SJCRH30 (cell line): ENCODE data around the gene MORN2. TPM values are rescaled to one million over a fixed set of nuclear protein-coding genes. Genes with fewer than 3 reads are reported as not detected.

Experiments used
- DNase-seq, 2 experiments: peaks; one replicate each; pipeline ENCODE4 v3.0.0-alpha.2; 2015 to 2020
- H3K27ac ChIP-seq: fragments of 250-450 bp; sonication (Bioruptor Pico); 2 replicates; pipeline ENCODE4 v1.5.1; 2020; ENCODE audit warnings: mild to moderate bottlenecking, moderate library complexity
- H3K27me3 ChIP-seq: fragments of 250-450 bp; sonication (Bioruptor Pico); 2 replicates; pipeline ENCODE4 v1.5.1; 2020; ENCODE audit warnings: mild to moderate bottlenecking, moderate library complexity
- H3K36me3 ChIP-seq: fragments of 250-450 bp; sonication (Bioruptor Pico); 2 replicates; pipeline ENCODE4 v1.5.1; 2020; ENCODE audit warnings: mild to moderate bottlenecking, moderate library complexity
- H3K4me1 ChIP-seq: fragments of 250-450 bp; sonication (Bioruptor Pico); 2 replicates; pipeline ENCODE4 v1.5.1; 2020; ENCODE audit warnings: mild to moderate bottlenecking, moderate library complexity
- H3K4me3 ChIP-seq: fragments of 250-450 bp; sonication (Bioruptor Pico); 2 replicates; pipeline ENCODE4 v1.5.1; 2020; ENCODE audit warnings: mild to moderate bottlenecking, moderate library complexity
- H3K9me3 ChIP-seq: fragments of 250-450 bp; sonication (Bioruptor Pico); replicated peaks from 2 replicates; pipeline ENCODE4 v1.5.1; 2020; ENCODE audit warnings: mild to moderate bottlenecking, moderate library complexity
- total RNA-seq: library from RNA; depleted of rRNA; stranded (reverse); fragments of >200 nt; shearing (Covaris generic); gene quantifications from 2 replicates; pipeline ENCODE4 v1.2.3, GENCODE V29; 2014; rRNA removed

The MORN2 gene
- total RNA-seq, 1 experiment from 2014 or later: 18.2 TPM

GRCh38 chr2:38911191-38911590 lies 35.4 kb downstream of the MORN2 start:
- Histone ChIP-seq H3K36me3 (no peaks in the 10 kb centered on the region), H3K9me3 (no peaks in the 10 kb centered on the region), H3K4me3 (no peak overlapping the region), H3K27ac (no peak overlapping the region), H3K27me3 (no peaks in the 10 kb centered on the region; the same call in 1 of the 2 replicates), H3K4me1 (no peaks in the 10 kb centered on the region)
- DNase-seq: no peak

DNA sequence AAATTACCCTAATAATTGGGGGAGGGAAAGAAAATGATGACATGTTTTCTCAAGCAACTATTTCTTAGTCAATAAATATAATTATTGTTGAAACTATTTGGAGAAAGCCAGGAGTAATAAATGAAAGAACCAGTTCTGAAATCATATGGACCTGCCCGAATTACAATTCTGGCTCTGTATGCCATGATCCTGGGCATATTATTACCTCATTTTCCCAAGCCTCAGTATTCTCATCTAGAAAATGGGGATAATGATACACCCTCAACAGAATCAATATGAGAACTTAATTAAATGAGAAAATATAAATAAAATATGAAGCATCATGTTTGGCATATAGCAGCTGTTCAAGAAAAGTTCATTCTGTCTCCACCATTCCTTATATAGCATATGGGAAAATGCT lies 36.8 kb downstream of the MORN2 start:
- Histone ChIP-seq H3K27me3 (no peaks in the 10 kb centered on the region; the same call in 1 of the 2 replicates), H3K9me3 (no peaks in the 10 kb centered on the region), H3K4me3 (no peak overlapping the region), H3K27ac (no peak overlapping the region), H3K4me1 (no peaks in the 10 kb centered on the region), H3K36me3 (no peaks in the 10 kb centered on the region)
- no peak for DNase-seq

DNA sequence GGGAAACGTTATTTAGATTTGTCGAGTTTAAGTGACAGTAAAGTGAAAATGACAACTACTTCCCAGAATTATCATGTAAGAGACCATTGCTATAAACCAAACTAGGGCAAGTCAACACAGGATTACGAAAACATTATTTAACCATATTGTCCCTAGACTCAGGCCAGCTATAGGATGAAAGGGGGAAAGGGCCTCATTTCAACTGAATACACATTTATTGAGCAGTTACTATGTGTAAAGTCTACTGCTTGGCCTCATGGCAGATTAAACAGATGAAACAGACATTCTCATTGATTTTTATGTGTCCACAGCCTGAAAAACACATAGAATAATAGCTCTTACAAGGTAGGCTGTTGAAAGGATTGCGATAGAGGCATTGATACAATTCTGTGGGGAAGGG lies 46.6 kb downstream of the MORN2 start:
- DNase-seq: no peak
- no peaks in the 10 kb centered on the region for H3K9me3 ChIP-seq
- H3K4me3 ChIP-seq: no peak overlapping the region
- H3K27ac ChIP-seq: no peak overlapping the region
- no peaks in the 10 kb centered on the region for H3K36me3 ChIP-seq
- 0 out of 2 replicates have a peak, but pooled peaks cover 3% of the 10 kb centered on the region for H3K27me3 ChIP-seq
- no peaks in the 10 kb centered on the region for H3K4me1 ChIP-seq

- no peaks in the 10 kb centered on the region for H3K4me1 ChIP-seq
- H3K36me3 ChIP-seq: no peaks in the 10 kb centered on the region
- H3K27ac ChIP-seq: no peak overlapping the region
- H3K27me3 ChIP-seq: 0 out of 2 replicates have a peak, but pooled peaks cover 3% of the 10 kb centered on the region
- no peaks in the 10 kb centered on the region for H3K9me3 ChIP-seq
- DNase-seq: no peak
- no peak overlapping the region for H3K4me3 ChIP-seq
Observed at GRCh38 chr2:38922902-38923301, 47.1 kb downstream of the MORN2 start.

DNA sequence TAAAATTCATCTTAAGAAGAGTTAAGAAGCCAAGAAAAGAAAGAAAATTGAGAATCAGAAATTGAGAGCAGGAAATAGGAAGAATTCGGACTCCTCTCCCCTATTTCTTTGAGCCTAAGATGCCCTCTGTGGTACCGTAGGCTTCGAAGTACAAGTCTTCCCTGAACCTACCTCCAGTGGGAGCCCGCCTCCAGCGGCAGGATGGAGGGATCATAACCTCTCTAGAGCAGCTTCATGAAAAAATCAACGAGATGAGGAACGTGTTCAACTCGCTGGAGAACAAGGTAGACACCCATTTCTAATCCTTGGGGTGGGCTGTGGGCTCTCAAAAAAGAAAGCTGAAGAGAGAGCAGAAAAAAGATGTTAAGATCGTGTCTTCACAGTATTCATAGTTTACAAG lies 50.2 kb downstream of the MORN2 start:
- Histone ChIP-seq H3K4me3 (no peak overlapping the region), H3K36me3 (no peaks in the 10 kb centered on the region), H3K27me3 (peaks cover 9% of the 10 kb centered on the region; the same call in 1 of the 2 replicates), H3K9me3 (no peaks in the 10 kb centered on the region), H3K4me1 (no peaks in the 10 kb centered on the region), H3K27ac (no peak overlapping the region)
- DNase-seq: no peak

GRCh38 chr2:38930600-38930999 lies 54.8 kb downstream of the MORN2 start:
- Histone ChIP-seq H3K4me3 (no peak overlapping the region), H3K27me3 (peaks cover 8% of the 10 kb centered on the region; the same call in 1 of the 2 replicates), H3K4me1 (no peaks in the 10 kb centered on the region), H3K36me3 (no peaks in the 10 kb centered on the region), H3K9me3 (no peaks in the 10 kb centered on the region), H3K27ac (no peak overlapping the region)
- no peak for DNase-seq

Other genes with a start within 250 kb of the MORN2 start
- 19.6 and 22.0 TPM in 2 replicates for gene GALM, start 209.9 kb upstream of the MORN2 start, total RNA-seq
- gene SRSF7, start 124.6 kb upstream of the MORN2 start, total RNA-seq: 328 and 367 TPM in 2 replicates
- 25.5 and 29.4 TPM in 2 replicates for gene GEMIN6, start 97.8 kb upstream of the MORN2 start, total RNA-seq
- 32.6 and 33.0 TPM in 2 replicates for gene DHX57, start within 50 bp of the MORN2 start, total RNA-seq
- 0.05 TPM in 1 of 2 replicates, not detected in the other for gene ARHGEF33, start 13.9 kb downstream of the MORN2 start, total RNA-seq
- gene SOS1, start 245.1 kb downstream of the MORN2 start, total RNA-seq: 42.3 and 49.5 TPM in 2 replicates